Adipocyte (in vitro differentiated cells): ENCODE measurements around the gene NAMPT.

Experiments
- DNase-seq: peaks from one replicate; pipeline ENCODE4 v3.0.0-alpha.2; 2015; ENCODE audit warnings: low read depth
- H3K27me3 ChIP-seq: replicated peaks from 2 replicates; pipeline ENCODE4 v1.7.0; 2013; ENCODE audit warnings: mild to moderate bottlenecking, low read length, moderate library complexity; ENCODE audit not compliant: control insufficient read depth, insufficient read depth
- H3K36me3 ChIP-seq: 2 replicates; pipeline ENCODE4 v1.7.0; 2013; ENCODE audit warnings: low read length, mild to moderate bottlenecking, moderate library complexity; ENCODE audit not compliant: control insufficient read depth, insufficient read depth, severe bottlenecking
- H3K4me1 ChIP-seq: 2 replicates; pipeline ENCODE4 v1.7.0; 2013; ENCODE audit warnings: mild to moderate bottlenecking, low read length, moderate library complexity; ENCODE audit not compliant: control insufficient read depth, insufficient read depth
- H3K4me3 ChIP-seq: 2 replicates; pipeline ENCODE4 v1.7.0; 2013; ENCODE audit warnings: mild to moderate bottlenecking, low read length, moderate library complexity
- H3K9ac ChIP-seq: 2 replicates; pipeline ENCODE4 v1.7.0; 2013; ENCODE audit warnings: mild to moderate bottlenecking, low read length, moderate library complexity
- H3K9me3 ChIP-seq: 2 replicates; pipeline ENCODE4 v1.7.0; 2013; ENCODE audit warnings: mild to moderate bottlenecking, low read length, moderate library complexity; ENCODE audit not compliant: control insufficient read depth

Gene NAMPT

GRCh38 chr7:106248600-106248999 lies 36.2 kb downstream of the NAMPT start:
- Histone ChIP-seq H3K36me3 (peaks cover 66% of the 10 kb centered on the region), H3K4me1 (peaks cover 19% of the 10 kb centered on the region), H3K9ac (no peak overlapping the region), H3K27me3 (no peaks in the 10 kb centered on the region), H3K9me3 (peaks cover 14% of the 10 kb centered on the region), H3K4me3 (no peak overlapping the region)
- no peak for DNase-seq

GRCh38 chr7:106247841-106248240 lies 36.9 kb downstream of the NAMPT start:
- Histone ChIP-seq H3K4me1 (peaks cover 19% of the 10 kb centered on the region), H3K9ac (no peak overlapping the region), H3K9me3 (peaks cover 14% of the 10 kb centered on the region), H3K4me3 (no peak overlapping the region), H3K36me3 (peaks cover 59% of the 10 kb centered on the region), H3K27me3 (no peaks in the 10 kb centered on the region)
- no peak for DNase-seq

GRCh38 chr7:106246902-106247711 lies 37.7 kb downstream of the NAMPT start:
- Histone ChIP-seq H3K9ac (no peak overlapping the region), H3K9me3 (peaks cover 14% of the 10 kb centered on the region), H3K27me3 (no peaks in the 10 kb centered on the region), H3K4me1 (peaks cover 13% of the 10 kb centered on the region), H3K36me3 (peaks cover 51% of the 10 kb centered on the region), H3K4me3 (no peak overlapping the region)
- no peak for DNase-seq

- DNase-seq: no peak
- Histone ChIP-seq H3K4me3 (no peak overlapping the region), H3K36me3 (peaks cover 22% of the 10 kb centered on the region), H3K4me1 (no peaks in the 10 kb centered on the region), H3K9ac (no peak overlapping the region), H3K27me3 (no peaks in the 10 kb centered on the region), H3K9me3 (peaks cover 14% of the 10 kb centered on the region)
Measured at GRCh38 chr7:106243893-106244292, 40.9 kb downstream of the NAMPT start.

- no peaks in the 10 kb centered on the region for H3K4me1 ChIP-seq
- no peak overlapping the region for H3K9ac ChIP-seq
- DNase-seq: peak; percentile 36
- no peaks in the 10 kb centered on the region for H3K27me3 ChIP-seq
- H3K4me3 ChIP-seq: no peak overlapping the region
- H3K9me3 ChIP-seq: peaks cover 4% of the 10 kb centered on the region
- no peaks in the 10 kb centered on the region for H3K36me3 ChIP-seq
Measured at GRCh38 chr7:106239406-106239805, 45.4 kb downstream of the NAMPT start.

- Histone ChIP-seq H3K9me3 (peaks cover 1% of the 10 kb centered on the region), H3K27me3 (no peaks in the 10 kb centered on the region), H3K4me3 (no peak overlapping the region), H3K4me1 (no peaks in the 10 kb centered on the region), H3K9ac (no peak overlapping the region), H3K36me3 (no peaks in the 10 kb centered on the region)
- no peak for DNase-seq
Measured at GRCh38 chr7:106238830-106239229, 46.0 kb downstream of the NAMPT start.

- no peaks in the 10 kb centered on the region for H3K27me3 ChIP-seq
- no peaks in the 10 kb centered on the region for H3K4me1 ChIP-seq
- DNase-seq: no peak
- no peaks in the 10 kb centered on the region for H3K9me3 ChIP-seq
- H3K4me3 ChIP-seq: no peak overlapping the region
- no peak overlapping the region for H3K9ac ChIP-seq
- H3K36me3 ChIP-seq: no peaks in the 10 kb centered on the region
Measured at GRCh38 chr7:106236065-106236464, 48.7 kb downstream of the NAMPT start.

- H3K27me3 ChIP-seq: no peaks in the 10 kb centered on the region
- H3K4me3 ChIP-seq: no peak overlapping the region
- no peaks in the 10 kb centered on the region for H3K36me3 ChIP-seq
- DNase-seq: no peak
- no peak overlapping the region for H3K9ac ChIP-seq
- no peaks in the 10 kb centered on the region for H3K4me1 ChIP-seq
- no peaks in the 10 kb centered on the region for H3K9me3 ChIP-seq
Measured at GRCh38 chr7:106234425-106234824, 50.4 kb downstream of the NAMPT start.

GRCh38 chr7:106231856-106232490 lies 52.8 kb downstream of the NAMPT start:
- no peaks in the 10 kb centered on the region for H3K4me1 ChIP-seq
- DNase-seq: no peak
- H3K9me3 ChIP-seq: no peaks in the 10 kb centered on the region
- no peaks in the 10 kb centered on the region for H3K36me3 ChIP-seq
- H3K4me3 ChIP-seq: no peak overlapping the region
- H3K27me3 ChIP-seq: no peaks in the 10 kb centered on the region
- no peak overlapping the region for H3K9ac ChIP-seq

GRCh38 chr7:106225856-106226255 lies 58.9 kb downstream of the NAMPT start:
- H3K9ac ChIP-seq: no peak overlapping the region
- H3K27me3 ChIP-seq: no peaks in the 10 kb centered on the region
- H3K36me3 ChIP-seq: no peaks in the 10 kb centered on the region
- no peaks in the 10 kb centered on the region for H3K9me3 ChIP-seq
- DNase-seq: no peak
- no peak overlapping the region for H3K4me3 ChIP-seq
- H3K4me1 ChIP-seq: peaks cover 13% of the 10 kb centered on the region

- H3K27me3 ChIP-seq: no peaks in the 10 kb centered on the region
- no peak for DNase-seq
Measured at GRCh38 chr7:106224797-106225196, 60.0 kb downstream of the NAMPT start.

More at GRCh38 chr7:106224797-106225196, 60.0 kb downstream of the NAMPT start:
- peaks cover 13% of the 10 kb centered on the region for H3K4me1 ChIP-seq
- no peaks in the 10 kb centered on the region for H3K9me3 ChIP-seq
- H3K36me3 ChIP-seq: no peaks in the 10 kb centered on the region
- no peak overlapping the region for H3K9ac ChIP-seq
- H3K4me3 ChIP-seq: no peak overlapping the region
